Liver (tissue), 3 donors: ENCODE data around the gene TRIM8.
A peak's percentile ranks its signal among the peaks of the same experiment; 100 is the strongest.

Experiments
- ATF3 ChIP-seq: IDR thresholded peaks from 2 replicates; pipeline ENCODE4 v1.6.1; 2016; ENCODE audit warnings: antibody characterized with exemption
- CTCF ChIP-seq: fragments of 150-350 bp; IDR thresholded peaks from 2 replicates; pipeline ENCODE4 v1.5.1; 2017; ENCODE audit warnings: improper control_type of control experiment, low read depth, low read length; ENCODE audit not compliant: missing input control
- GABPA ChIP-seq, 2 donors: IDR thresholded peaks in 1 of 2; conservative IDR thresholded peaks in 1 of 2; 2 replicates each; pipeline ENCODE4 v1.6.1; 2016; ENCODE audit warnings: antibody characterized with exemption in 2 of 2, mild to moderate bottlenecking in 1 of 2, moderate library complexity in 1 of 2
- RAD21 ChIP-seq, 2 donors: IDR thresholded peaks; 2 replicates each; pipeline ENCODE4 v1.6.1; 2016; ENCODE audit warnings: antibody characterized with exemption in 2 of 2, mild to moderate bottlenecking in 2 of 2
- REST ChIP-seq: IDR thresholded peaks from 2 replicates; pipeline ENCODE4 v1.6.1; 2016; ENCODE audit warnings: antibody characterized with exemption, mild to moderate bottlenecking
- RXRA ChIP-seq, 2 donors: IDR thresholded peaks; 2 replicates each; pipeline ENCODE4 v1.6.1; 2017 to 2018; ENCODE audit warnings: antibody characterized with exemption in 2 of 2, mild to moderate bottlenecking in 1 of 2
- TAF1 ChIP-seq: conservative IDR thresholded peaks from 2 replicates; pipeline ENCODE4 v1.6.1; 2016; ENCODE audit warnings: antibody characterized with exemption, mild to moderate bottlenecking
- donor health status: healthy.
- donor health status: healthy.

GRCh38 chr10:102644646-102645387 is 538 bp downstream of the TRIM8 start:
- TF ChIP-seq CTCF (peak; percentile 53), ATF3 (no peak), REST (no peak), RAD21 (IDR thresholded peaks at IDR 0.05) (peak in 1 of 2 donors; percentile 72), RXRA (IDR thresholded peaks at IDR 0.05) (no peak), TAF1 (no peak), GABPA (IDR thresholded peaks at IDR 0.05 in 1 of 2, conservative IDR thresholded peaks at IDR 0.05 in 1 of 2) (no peak)
